NCI-H748 treated with DMSO at 0.1 percent for 48 hours (cell line): ENCODE data around the gene OR5B17.
"Not testable (repeated sequence)": the region's sequence is repeated elsewhere in the genome, so short reads cannot be mapped to it uniquely, and the experiment has no call there.

ENCODE experiments used
- DNase-seq: peaks from one replicate; lab custom pipeline; 2025; lab: John Stamatoyannopoulos, UW

Gene OR5B17

GRCh38 chr11:58358969-58359368, at the start of gene OR5B17:
TSS of gene OR5B17 (minus strand) at chr11:58359069. CDS start at chr11:58359069, 0 bp downstream.
- no peak for DNase-seq

GRCh38 chr11:58406774-58407173, 47.9 kb upstream of the OR5B17 start, which contains the start of gene OR5B3:
TSS of gene OR5B3 (minus strand) at chr11:58406874. CDS start at chr11:58403409, 3,465 bp downstream.
- no peak for DNase-seq

DNA sequence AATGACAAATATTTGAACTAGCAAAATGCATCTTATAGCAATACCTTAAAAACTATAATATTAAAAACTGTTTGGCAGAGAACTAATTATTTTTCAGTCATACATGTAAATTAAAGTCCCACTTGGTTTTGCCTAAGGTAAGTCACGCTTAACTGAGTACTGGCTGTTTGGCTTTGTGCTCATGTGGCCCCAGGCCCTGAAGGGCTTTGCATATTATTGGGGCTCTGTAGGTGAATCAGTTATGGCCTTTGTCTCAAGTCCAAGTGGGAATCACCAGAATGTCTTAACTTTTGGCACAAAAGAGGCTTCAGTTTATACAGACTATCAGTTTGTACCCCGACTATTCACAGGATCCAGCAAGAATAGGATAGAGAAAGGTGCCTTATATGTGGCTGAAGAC, 40.8 kb upstream of the OR5B17 start:
- DNase-seq: not testable (repeated sequence)

DNA sequence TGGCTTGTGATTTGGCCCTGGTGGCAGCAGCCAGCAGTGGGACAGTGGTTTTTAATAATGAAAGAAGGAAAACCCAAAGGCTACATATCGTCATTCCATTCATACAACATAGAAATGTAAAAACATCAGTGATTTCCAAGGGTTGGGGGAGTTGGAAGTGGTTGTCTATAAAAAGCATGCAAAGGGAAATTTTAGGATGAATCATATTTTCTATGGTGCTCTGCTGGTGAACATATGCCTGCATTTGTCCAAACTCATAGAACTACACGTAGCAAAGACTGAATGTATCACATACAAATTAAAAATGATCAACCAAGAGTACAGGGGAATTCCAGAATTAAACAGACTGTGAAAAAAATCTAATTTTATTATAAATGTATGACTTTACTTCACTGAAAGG, 36.7 kb upstream of the OR5B17 start:
- DNase-seq: no peak

DNA sequence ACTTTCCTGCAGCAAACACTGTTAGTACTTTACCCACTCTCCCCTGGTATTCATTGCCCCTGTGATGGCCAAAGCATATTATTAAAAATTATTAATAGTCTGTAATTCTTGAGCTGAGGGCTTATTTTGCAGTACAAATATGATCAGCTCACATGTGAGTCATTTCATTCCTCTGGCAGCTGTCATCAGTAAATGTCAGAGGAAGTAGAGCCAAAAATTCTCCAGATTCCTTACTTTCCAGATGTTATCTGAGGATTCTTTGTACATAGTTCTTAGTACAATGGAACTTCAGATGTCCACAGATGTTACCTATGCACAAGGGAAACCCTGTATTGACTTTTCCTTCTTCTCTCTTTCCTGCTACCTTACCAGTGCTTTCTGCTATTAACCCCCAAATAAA, 35.3 kb upstream of the OR5B17 start:
- DNase-seq: no peak

GRCh38 chr11:58392746-58393145, 33.9 kb upstream of the OR5B17 start:
- DNase-seq: no peak

GRCh38 chr11:58391879-58392278, 33.0 kb upstream of the OR5B17 start:
- no peak for DNase-seq

DNA sequence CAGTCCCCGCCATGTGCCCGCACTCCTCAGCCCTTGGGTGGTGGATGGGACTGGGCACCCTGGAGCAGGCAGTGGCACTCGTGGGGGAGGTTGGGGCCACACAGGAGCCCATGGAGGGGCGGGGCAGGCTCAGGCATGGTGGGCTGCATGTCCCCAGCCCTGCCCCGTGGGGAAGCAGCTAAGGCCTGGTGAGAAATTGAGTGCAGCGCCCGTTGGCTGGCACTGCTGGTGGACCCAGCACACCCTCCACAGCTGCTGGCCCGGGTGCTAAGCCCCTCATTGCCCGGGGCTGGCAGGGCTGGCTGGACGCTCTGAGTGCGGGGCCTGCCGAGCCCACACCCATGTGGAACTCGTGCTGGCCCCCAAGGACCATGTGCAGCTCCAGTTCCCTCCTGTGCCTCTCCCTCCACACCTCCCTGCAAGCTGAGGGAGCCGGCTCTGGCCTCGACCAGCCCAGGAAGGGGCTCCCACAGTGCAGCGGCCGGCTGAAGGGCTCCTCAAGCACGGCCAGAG, 31.7 kb upstream of the OR5B17 start:
- DNase-seq: no peak

DNA sequence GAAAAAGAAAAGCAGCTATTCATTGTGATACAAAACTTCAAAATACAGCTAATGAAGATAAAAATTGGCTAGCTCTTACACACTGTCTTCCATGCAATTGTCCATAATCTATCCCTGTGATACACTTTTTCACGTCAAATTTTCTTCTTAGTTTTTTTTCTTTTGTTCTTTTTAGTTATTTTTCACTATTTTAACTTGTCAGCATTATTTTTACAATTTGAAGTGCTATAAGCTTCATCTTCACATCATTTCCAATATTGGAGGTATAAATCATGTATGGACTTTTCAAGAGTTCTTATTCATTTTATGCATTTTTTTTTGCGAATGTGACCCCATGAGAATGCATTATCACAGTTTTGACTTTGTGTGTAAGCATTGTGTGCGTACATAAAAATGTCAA, 4.1 kb downstream of the OR5B17 start:
- no peak for DNase-seq

- no peak for DNase-seq
Measured at GRCh38 chr11:58345204-58345603, 13.7 kb downstream of the OR5B17 start.

- no peak for DNase-seq
Measured at GRCh38 chr11:58334708-58335107, 24.2 kb downstream of the OR5B17 start.

- no peak for DNase-seq
Measured at GRCh38 chr11:58330861-58331260, 28.0 kb downstream of the OR5B17 start.

DNA sequence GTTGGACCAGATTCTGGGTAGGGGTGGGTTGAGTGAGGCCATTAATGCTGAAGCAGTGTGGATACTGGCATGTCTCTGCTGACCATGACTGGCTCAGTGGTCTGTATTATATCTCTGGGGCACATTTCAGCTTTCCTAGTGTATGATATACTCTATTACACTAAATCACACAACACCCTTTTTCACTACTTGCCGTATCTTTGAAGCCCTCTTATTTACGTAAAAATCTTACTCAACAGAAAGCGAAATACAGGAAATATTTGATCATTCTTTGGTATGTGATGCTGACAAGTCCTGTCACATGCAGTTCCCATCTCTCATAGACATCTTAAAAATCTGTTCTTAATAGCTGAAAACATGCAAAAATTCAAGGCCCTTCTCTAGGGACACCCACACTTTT, 40.3 kb downstream of the OR5B17 start:
- DNase-seq: no peak

- no peak for DNase-seq
Measured at GRCh38 chr11:58316142-58316541, 42.7 kb downstream of the OR5B17 start.
